ENCODE measurements around the gene TSPAN9. TPM values are rescaled to one million over a fixed set of nuclear protein-coding genes. Genes with fewer than 3 reads are reported as not detected.
A peak's percentile ranks its signal among the peaks of the same experiment; 100 is the strongest.

The TSPAN9 gene
- total and polyA plus RNA-seq, 9 donors = 24.9 to 72.3 (median 55.7) TPM

- TF ChIP-seq CTCF (IDR thresholded peaks at IDR 0.05) = no peak
- no peak for TF ChIP-seq POLR2A (IDR thresholded peaks at IDR 0.05)
- TF ChIP-seq EP300 (IDR thresholded peaks at IDR 0.05) = no peak
- Histone ChIP-seq H3K36me3 (no peaks in the 10 kb centered on the region), H3K4me3 (no peak overlapping the region), H3K9me3 (no peaks in the 10 kb centered on the region), H3K4me1 (ENCODE audit: insufficient read depth) (peaks cover 10% of the 10 kb centered on the region), H3K27me3 (no peaks in the 10 kb centered on the region), H3K27ac (peak overlapping the region in 1 of 2 donors; percentile 46)
- intact Hi-C loops (cut with DNase I) = no loop called here
- no peak for DNase-seq
- 83 to 90% (median 84%) methylated on average over 16 to 17 of the region's 17 CpGs for WGBS, 3 donors
Observed at GRCh38 chr12:3090240-3091037, 13.3 kb downstream of the TSPAN9 start.

- H3K4me1 ChIP-seq (ENCODE audit: insufficient read depth) = peaks cover 10% of the 10 kb centered on the region
- no peak overlapping the region for H3K4me3 ChIP-seq
- H3K27me3 ChIP-seq = no peaks in the 10 kb centered on the region
- intact Hi-C loops (cut with DNase I) = no loop called here
- TF ChIP-seq POLR2A (IDR thresholded peaks at IDR 0.05) (no peak), CTCF (IDR thresholded peaks at IDR 0.05) (no peak), EP300 (IDR thresholded peaks at IDR 0.05) (no peak)
- no peak for DNase-seq
- H3K9me3 ChIP-seq = no peaks in the 10 kb centered on the region
- peak overlapping the region in 1 of 2 donors; percentile 46 for H3K27ac ChIP-seq
- no peaks in the 10 kb centered on the region for H3K36me3 ChIP-seq
- WGBS, 3 donors = 76 to 87% (median 76%) methylated on average over 7 of the region's 7 CpGs
Observed at GRCh38 chr12:3091038-3091319, 13.8 kb downstream of the TSPAN9 start.

- no peak for TF ChIP-seq CTCF (IDR thresholded peaks at IDR 0.05)
- TF ChIP-seq EP300 (IDR thresholded peaks at IDR 0.05) = no peak
- no peak for TF ChIP-seq POLR2A (IDR thresholded peaks at IDR 0.05)
- Histone ChIP-seq H3K36me3 (no peaks in the 10 kb centered on the region), H3K4me1 (ENCODE audit: insufficient read depth) (peaks cover 10% of the 10 kb centered on the region), H3K9me3 (no peaks in the 10 kb centered on the region), H3K4me3 (no peak overlapping the region), H3K27me3 (no peaks in the 10 kb centered on the region), H3K27ac (peak overlapping the region in 1 of 2 donors; percentile 46)
- intact Hi-C loops (cut with DNase I) = no loop called here
- DNase-seq = no peak
- 24 to 42% (median 30%) methylated on average over 8 of the region's 8 CpGs for WGBS, 3 donors
Observed at GRCh38 chr12:3091382-3092241, 14.4 kb downstream of the TSPAN9 start.

GRCh38 chr12:3092764-3093163, 15.6 kb downstream of the TSPAN9 start:
- 70 to 88% (median 83%) methylated on average over 10 of the region's 10 CpGs for WGBS, 3 donors
- DNase-seq = no peak
- H3K27ac ChIP-seq = peak overlapping the region in 1 of 2 donors; percentile 46
- H3K4me1 ChIP-seq (ENCODE audit: insufficient read depth) = peaks cover 16% of the 10 kb centered on the region
- no peaks in the 10 kb centered on the region for H3K27me3 ChIP-seq
- intact Hi-C loops (cut with DNase I) = no loop called here
- H3K36me3 ChIP-seq = no peaks in the 10 kb centered on the region
- TF ChIP-seq CTCF (IDR thresholded peaks at IDR 0.05) (no peak), POLR2A (IDR thresholded peaks at IDR 0.05) (no peak), EP300 (IDR thresholded peaks at IDR 0.05) (no peak)
- H3K9me3 ChIP-seq = no peaks in the 10 kb centered on the region
- no peak overlapping the region for H3K4me3 ChIP-seq
